Spleen (tissue), 7 donors: Measurements from ENCODE around the gene ASCC3.

Source experiments
- CTCF ChIP-seq, 11 experiments: fragments of 200-600 bp in 7 of 11; fragments of 450-650 bp in 4 of 11; sonication (generic) in 4 of 11; IDR thresholded peaks in 8 of 11; conservative IDR thresholded peaks in 3 of 11; 1 replicate in 7 of 11; 2 replicates in 4 of 11; pipeline versions ENCODE4 v1.4.0 to v1.8.0; 2016 to 2021; ENCODE audit warnings: antibody characterized with exemption in 11 of 11, inconsistent platforms in 4 of 11, mild to moderate bottlenecking in 1 of 11
- POLR2A ChIP-seq, 3 donors: fragments of 450-650 bp; IDR thresholded peaks; one replicate each; pipeline ENCODE4 v1.5.1; 2017; ENCODE audit warnings: antibody characterized with exemption in 3 of 3, mild to moderate bottlenecking in 1 of 3
- POLR2AphosphoS5 ChIP-seq, 3 donors: sonication (generic); formaldehyde crosslinking; IDR thresholded peaks; one replicate each; pipeline ENCODE4 v1.5.1; 2017; ENCODE audit warnings: antibody characterized with exemption in 3 of 3
- donor health status: DM: no; HTN: no; CAD: no; lungs with moderate emphysema.
- donor health status: DM: no; HTN: no; CAD: no.
- donor health status: DM: no; HTN: no; CAD: no.

GRCh38 chr6:100665041-100665380 lies 216.1 kb downstream of the ASCC3 start:
- TF ChIP-seq CTCF (IDR thresholded peaks at IDR 0.05 in 8 of 11, conservative IDR thresholded peaks at IDR 0.05 in 3 of 11) (no peak), POLR2A (IDR thresholded peaks at IDR 0.05) (no peak), POLR2AphosphoS5 (IDR thresholded peaks at IDR 0.05) (no peak)
